HepG2 (cell line): ENCODE results near the gene SCUBE2.

Experiments used
- EP300 ChIP-seq, 3 experiments: sonication (generic) in 1 of 3; formaldehyde crosslinking in 1 of 3; IDR thresholded peaks; 2 replicates each; pipeline versions ENCODE4 v1.5.1 to v1.6.1; 2011 to 2020; ENCODE audit warnings: low read depth in 2 of 3, low read length in 2 of 3, borderline replicate concordance in 1 of 3, improper control_type of control experiment in 1 of 3, mild to moderate bottlenecking in 1 of 3, missing genetic modification reagents in 1 of 3, moderate library complexity in 1 of 3
- KDM5B ChIP-seq: sonication (generic); formaldehyde crosslinking; IDR thresholded peaks from 2 replicates; pipeline ENCODE4 v1.4.0; 2020; ENCODE audit warnings: missing genetic modification reagents, mild to moderate bottlenecking, borderline replicate concordance
- POLR2A ChIP-seq, 2 experiments: IDR thresholded peaks; 2 replicates each; pipeline ENCODE4 v1.6.1; 2011; ENCODE audit warnings: low read depth in 2 of 2, low read length in 2 of 2, mild to moderate bottlenecking in 1 of 2, moderate library complexity in 1 of 2; ENCODE audit not compliant: insufficient read depth in 1 of 2
- SRF ChIP-seq: IDR thresholded peaks from 2 replicates; pipeline ENCODE4 v1.6.1; 2011; ENCODE audit warnings: mild to moderate bottlenecking, low read depth, low read length, moderate library complexity
- TCF7L2 ChIP-seq: IDR thresholded peaks from 2 replicates; pipeline ENCODE4 v1.6.1; 2011; ENCODE audit warnings: mild to moderate bottlenecking, low read depth, low read length, moderate library complexity
- ZNF280B ChIP-seq: sonication (generic); formaldehyde crosslinking; IDR thresholded peaks from 2 replicates; pipeline ENCODE4 v1.5.0; 2020; ENCODE audit warnings: missing genetic modification reagents, mild to moderate bottlenecking, borderline replicate concordance
- ZNF335 ChIP-seq: sonication (generic); formaldehyde crosslinking; IDR thresholded peaks from 2 replicates; pipeline ENCODE4 v1.4.0; 2020; ENCODE audit warnings: missing genetic modification reagents
- ZNF550 ChIP-seq: sonication (generic); formaldehyde crosslinking; IDR thresholded peaks from 2 replicates; pipeline ENCODE4 v1.4.0; 2020; ENCODE audit warnings: mild to moderate bottlenecking, missing genetic modification reagents, borderline replicate concordance
- ZNF841 ChIP-seq: sonication (generic); formaldehyde crosslinking; IDR thresholded peaks from 2 replicates; pipeline ENCODE4 v1.8.1; 2023; ENCODE audit warnings: missing genetic modification reagents, borderline replicate concordance
- TF ChIP-seq, protein P1 (sequence below): sonication (generic); formaldehyde crosslinking; IDR thresholded peaks from 2 replicates; pipeline ENCODE4 v1.9.0; 2021; ENCODE audit warnings: missing genetic modification reagents, mild to moderate bottlenecking, borderline replicate concordance
- TF ChIP-seq, protein P2 (sequence below): sonication (generic); formaldehyde crosslinking; IDR thresholded peaks from 2 replicates; pipeline ENCODE4 v1.4.0; 2020; ENCODE audit warnings: missing genetic modification reagents, mild to moderate bottlenecking, borderline replicate concordance

- TF ChIP-seq ZNF335 (CRISPR knock-in tag) (no peak), POLR2A (IDR thresholded peaks at IDR 0.05; ENCODE audit: insufficient read depth in 1 of 2, low read depth in 2 of 2, low read length in 2 of 2) (no peak), ZNF280B (CRISPR knock-in tag) (no peak), KDM5B (CRISPR knock-in tag) (no peak), SRF (no peak), ZNF841 (no peak), EP300 (IDR thresholded peaks at IDR 0.05; ENCODE audit: low read depth in 2 of 2, low read length in 2 of 2) (no peak), EP300 (CRISPR knock-in tag; IDR thresholded peaks at IDR 0.05; ENCODE audit: borderline replicate concordance) (no peak), ZNF550 (CRISPR knock-in tag) (no peak), TCF7L2 (no peak)
- TF ChIP-seq, protein P1, sequence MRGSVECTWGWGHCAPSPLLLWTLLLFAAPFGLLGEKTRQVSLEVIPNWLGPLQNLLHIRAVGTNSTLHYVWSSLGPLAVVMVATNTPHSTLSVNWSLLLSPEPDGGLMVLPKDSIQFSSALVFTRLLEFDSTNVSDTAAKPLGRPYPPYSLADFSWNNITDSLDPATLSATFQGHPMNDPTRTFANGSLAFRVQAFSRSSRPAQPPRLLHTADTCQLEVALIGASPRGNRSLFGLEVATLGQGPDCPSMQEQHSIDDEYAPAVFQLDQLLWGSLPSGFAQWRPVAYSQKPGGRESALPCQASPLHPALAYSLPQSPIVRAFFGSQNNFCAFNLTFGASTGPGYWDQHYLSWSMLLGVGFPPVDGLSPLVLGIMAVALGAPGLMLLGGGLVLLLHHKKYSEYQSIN, result no peak
- TF ChIP-seq, protein P2, sequence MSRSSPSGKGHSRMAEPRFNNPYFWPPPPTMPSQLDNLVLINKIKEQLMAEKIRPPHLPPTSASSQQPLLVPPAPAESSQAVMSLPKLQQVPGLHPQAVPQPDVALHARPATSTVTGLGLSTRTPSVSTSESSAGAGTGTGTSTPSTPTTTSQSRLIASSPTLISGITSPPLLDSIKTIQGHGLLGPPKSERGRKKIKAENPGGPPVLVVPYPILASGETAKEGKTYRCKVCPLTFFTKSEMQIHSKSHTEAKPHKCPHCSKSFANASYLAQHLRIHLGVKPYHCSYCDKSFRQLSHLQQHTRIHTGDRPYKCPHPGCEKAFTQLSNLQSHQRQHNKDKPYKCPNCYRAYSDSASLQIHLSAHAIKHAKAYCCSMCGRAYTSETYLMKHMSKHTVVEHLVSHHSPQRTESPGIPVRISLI (CRISPR knock-in tag), result no peak
Observed at GRCh38 chr11:9005087-9005486, 86.3 kb downstream of the SCUBE2 start.
